Cardiac fibroblast (primary cell): ENCODE data around the gene DAGLA.
A peak's percentile ranks its signal among the peaks of the same experiment; 100 is the strongest.
"Not testable (repeated sequence)": the region's sequence is repeated elsewhere in the genome, so short reads cannot be mapped to it uniquely, and the experiment has no call there.

ENCODE experiments used
- DNase-seq, 2 donors: peaks; one replicate each; pipeline versions ENCODE4 v3.0.0 to v3.0.0-alpha.2; 2010; ENCODE audit warnings: low read depth in 2 of 2
- H3K4me3 ChIP-seq, 2 donors: replicated peaks in 1 of 2; 1 replicate in 1 of 2; 2 replicates in 1 of 2; pipeline ENCODE4 v1.5.1; 2011; ENCODE audit warnings: low read depth in 2 of 2, low read length in 2 of 2, mild to moderate bottlenecking in 2 of 2, moderate library complexity in 1 of 2
- TF ChIP-seq, protein P1 (sequence below): IDR thresholded peaks from one replicate; pipeline ENCODE4 v1.5.1; 2011; ENCODE audit warnings: low read depth, mild to moderate bottlenecking, low read length, inconsistent platforms

DAGLA gene

GRCh38 chr11:61667684-61668305 lies 12.4 kb upstream of the DAGLA start:
- H3K4me3 ChIP-seq = no peak overlapping the region
- no peak for DNase-seq
- TF ChIP-seq, protein P1, sequence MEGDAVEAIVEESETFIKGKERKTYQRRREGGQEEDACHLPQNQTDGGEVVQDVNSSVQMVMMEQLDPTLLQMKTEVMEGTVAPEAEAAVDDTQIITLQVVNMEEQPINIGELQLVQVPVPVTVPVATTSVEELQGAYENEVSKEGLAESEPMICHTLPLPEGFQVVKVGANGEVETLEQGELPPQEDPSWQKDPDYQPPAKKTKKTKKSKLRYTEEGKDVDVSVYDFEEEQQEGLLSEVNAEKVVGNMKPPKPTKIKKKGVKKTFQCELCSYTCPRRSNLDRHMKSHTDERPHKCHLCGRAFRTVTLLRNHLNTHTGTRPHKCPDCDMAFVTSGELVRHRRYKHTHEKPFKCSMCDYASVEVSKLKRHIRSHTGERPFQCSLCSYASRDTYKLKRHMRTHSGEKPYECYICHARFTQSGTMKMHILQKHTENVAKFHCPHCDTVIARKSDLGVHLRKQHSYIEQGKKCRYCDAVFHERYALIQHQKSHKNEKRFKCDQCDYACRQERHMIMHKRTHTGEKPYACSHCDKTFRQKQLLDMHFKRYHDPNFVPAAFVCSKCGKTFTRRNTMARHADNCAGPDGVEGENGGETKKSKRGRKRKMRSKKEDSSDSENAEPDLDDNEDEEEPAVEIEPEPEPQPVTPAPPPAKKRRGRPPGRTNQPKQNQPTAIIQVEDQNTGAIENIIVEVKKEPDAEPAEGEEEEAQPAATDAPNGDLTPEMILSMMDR = no peak

- H3K4me3 ChIP-seq = no peak overlapping the region
- DNase-seq = no peak
- TF ChIP-seq, protein P1 = no peak
Measured at GRCh38 chr11:61669417-61669816, 10.8 kb upstream of the DAGLA start.

- TF ChIP-seq, protein P1 = no peak
- no peak for DNase-seq
- H3K4me3 ChIP-seq = no peak overlapping the region
Measured at GRCh38 chr11:61670626-61671025, 9.6 kb upstream of the DAGLA start.

DNA sequence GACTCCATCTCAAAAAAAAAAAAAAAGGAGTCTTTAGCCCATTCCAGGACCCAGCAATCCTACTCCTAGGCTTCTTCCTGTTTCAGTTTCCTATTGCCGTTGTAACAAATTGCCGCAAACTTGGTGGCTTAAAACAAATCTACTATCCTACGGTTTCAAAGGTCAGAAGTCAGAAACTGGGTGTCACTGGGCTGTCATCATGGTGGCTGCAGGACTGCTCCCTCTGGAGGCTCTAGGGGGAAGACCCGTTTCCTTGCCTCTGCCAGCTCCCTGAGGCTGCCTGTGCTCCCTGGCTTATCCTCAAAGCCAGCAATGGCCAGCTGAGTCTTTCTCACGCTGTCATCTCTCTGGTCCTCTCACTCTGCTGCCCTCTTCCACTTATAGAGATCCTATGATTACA lies 8.7 kb upstream of the DAGLA start:
- no peak overlapping the region for H3K4me3 ChIP-seq
- TF ChIP-seq, protein P1 = peak; percentile 40

DNA sequence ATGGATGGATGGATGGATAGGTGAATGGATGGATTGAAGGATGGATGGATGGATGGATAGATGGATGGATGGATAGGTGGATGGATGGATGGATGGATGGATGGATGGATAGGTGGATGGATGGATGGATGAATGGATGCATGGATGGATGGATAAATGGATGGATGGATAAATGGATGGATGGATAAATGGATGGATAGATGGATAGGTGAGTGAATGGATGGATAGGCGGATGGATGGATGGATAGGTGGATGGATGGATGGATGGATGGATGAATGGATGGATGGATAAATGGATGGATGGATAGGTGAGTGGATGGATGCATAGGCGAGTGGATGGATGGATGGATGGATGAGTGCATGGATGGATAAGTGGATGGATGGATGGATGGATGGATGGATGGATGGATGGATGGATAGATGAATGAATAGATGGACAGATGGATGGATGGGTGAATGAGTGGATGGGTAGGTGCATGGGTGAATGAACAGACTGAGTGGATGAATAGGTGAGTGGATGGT lies 6.2 kb upstream of the DAGLA start:
- not testable (repeated sequence) for DNase-seq, H3K4me3 ChIP-seq

More for the DNA sequence above, 8.7 kb upstream of the DAGLA start:
- no peak for DNase-seq

DNA sequence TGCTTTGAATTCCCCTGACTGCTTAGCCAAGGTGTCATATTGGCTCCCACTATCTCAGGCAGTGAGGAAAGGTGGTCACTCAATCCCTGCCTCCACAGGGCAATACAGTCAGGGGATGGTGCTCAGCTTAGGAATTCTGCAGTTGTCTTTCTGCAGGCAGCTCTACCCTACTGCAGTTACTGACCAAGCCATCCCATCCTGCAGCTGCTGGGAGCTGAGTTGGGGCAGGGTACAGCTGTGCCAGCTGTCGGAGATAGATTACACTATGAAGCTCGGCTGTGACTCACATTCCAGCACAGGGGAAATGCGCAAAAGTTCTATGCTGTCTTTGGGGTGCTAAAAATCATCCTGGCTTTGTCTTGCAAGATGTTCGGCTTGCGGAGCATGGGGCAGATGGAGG lies 4.4 kb upstream of the DAGLA start:
- TF ChIP-seq, protein P1 = no peak
- no peak for DNase-seq

DNA sequence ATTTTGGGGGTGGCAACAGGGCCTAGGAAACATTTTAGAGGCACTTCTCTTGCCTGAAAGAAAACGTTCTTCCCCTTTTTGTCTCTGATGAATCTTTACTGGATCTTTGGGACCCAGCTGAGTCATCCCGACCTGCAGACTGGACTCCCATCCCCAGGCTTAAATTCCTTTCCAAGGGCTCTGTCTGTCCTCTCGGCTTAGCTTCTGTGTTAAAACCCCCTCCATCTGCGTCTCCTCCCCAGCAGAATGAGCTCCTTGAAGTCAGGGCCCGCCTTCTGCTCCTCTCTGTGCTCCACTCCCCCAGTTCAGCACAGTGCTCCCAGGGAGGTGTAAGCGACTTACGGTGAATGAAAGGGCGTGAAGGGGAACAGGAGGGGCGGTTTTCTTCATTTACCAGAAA lies 895 bp upstream of the DAGLA start:
- no peak overlapping the region for H3K4me3 ChIP-seq
- TF ChIP-seq, protein P1 = no peak
- no peak for DNase-seq

More for the DNA sequence above, 4.4 kb upstream of the DAGLA start:
- H3K4me3 ChIP-seq = no peak overlapping the region
